NCI-H1105 (cell line): ENCODE data around the gene NNMT.
"Not testable (repeated sequence)": the region's sequence is repeated elsewhere in the genome, so short reads cannot be mapped to it uniquely, and the experiment has no call there.

Experiments used
- DNase-seq: peaks from one replicate; lab custom pipeline; 2025; lab: John Stamatoyannopoulos, UW

Gene NNMT

DNA sequence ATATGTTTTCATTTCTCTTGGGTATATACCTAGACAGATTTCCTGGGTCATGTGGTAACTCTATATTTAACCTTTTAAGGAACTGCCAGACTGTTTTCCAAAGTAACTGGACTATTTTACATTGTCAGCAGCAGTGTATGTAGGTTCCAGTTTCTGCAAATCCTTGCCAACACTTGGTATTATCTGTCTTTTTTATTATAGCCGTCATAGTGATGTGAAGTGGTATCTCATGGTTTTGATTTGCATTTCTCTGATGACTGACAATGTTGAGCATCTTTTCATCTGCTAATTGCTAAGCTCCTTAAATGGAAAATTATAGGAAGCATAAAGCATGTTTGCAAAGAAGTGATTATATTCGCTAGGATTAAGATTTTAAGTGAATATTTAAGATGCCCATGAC, 13.9 kb downstream of the NNMT start:
- DNase-seq, result no peak

DNA sequence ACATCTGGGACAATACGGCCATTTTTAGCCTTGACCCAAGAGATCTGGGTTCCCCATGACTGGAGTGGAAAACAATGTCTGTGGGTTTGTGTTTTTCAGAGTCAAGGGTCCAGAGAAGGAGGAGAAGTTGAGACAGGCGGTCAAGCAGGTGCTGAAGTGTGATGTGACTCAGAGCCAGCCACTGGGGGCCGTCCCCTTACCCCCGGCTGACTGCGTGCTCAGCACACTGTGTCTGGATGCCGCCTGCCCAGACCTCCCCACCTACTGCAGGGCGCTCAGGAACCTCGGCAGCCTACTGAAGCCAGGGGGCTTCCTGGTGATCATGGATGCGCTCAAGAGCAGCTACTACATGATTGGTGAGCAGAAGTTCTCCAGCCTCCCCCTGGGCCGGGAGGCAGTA, 15.7 kb downstream of the NNMT start:
- DNase-seq, result no peak

DNA sequence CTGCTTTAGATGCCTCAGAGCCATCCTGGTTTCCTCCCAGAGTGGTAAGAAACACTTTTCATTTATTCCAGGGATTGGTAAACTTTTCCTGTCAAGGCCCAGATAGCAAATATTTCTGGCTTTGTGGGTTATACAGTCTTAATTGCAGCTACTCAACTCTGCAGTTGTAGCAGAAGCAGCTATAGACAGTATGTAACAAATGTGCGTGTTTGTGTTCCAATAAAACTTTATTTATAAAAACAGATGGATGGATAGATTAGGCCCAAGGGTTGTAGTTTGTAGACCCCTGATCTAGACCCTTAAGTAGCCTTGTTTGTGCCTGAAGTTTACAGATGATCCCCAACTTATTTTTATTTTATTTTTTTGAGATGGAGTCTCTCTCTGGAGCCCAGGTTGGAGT, 17.9 kb downstream of the NNMT start:
- DNase-seq, result no peak

DNA sequence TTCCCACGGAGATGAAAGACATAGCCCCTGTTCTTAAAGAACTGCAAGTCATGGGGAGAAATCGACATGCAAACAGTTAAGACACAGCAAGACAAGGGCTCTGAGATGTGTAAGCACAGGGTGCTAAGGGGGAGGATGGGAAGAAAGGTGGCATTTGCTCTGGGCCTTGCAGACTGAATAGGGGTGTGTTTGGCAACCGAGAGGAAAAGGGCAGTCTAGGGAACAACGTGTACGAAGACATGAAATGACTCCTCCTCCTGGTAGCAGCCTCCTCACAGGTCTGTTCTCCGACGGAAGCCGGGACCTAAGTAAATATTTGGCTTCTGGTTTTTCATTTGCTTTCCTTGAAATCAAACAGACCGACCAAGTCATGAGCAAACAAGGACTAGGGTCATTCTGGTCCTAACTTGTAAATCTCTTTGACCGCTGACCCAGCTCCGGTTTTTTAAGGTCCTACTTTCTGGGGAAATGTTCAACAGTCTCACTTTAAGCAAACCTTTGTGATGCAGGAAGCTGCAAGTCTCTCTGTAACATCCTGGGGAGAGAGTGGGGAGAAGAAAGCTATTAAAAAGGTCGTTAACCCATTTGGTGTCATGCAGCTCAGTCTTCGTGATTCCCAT, 19.7 kb downstream of the NNMT start:
- no peak for DNase-seq

DNA sequence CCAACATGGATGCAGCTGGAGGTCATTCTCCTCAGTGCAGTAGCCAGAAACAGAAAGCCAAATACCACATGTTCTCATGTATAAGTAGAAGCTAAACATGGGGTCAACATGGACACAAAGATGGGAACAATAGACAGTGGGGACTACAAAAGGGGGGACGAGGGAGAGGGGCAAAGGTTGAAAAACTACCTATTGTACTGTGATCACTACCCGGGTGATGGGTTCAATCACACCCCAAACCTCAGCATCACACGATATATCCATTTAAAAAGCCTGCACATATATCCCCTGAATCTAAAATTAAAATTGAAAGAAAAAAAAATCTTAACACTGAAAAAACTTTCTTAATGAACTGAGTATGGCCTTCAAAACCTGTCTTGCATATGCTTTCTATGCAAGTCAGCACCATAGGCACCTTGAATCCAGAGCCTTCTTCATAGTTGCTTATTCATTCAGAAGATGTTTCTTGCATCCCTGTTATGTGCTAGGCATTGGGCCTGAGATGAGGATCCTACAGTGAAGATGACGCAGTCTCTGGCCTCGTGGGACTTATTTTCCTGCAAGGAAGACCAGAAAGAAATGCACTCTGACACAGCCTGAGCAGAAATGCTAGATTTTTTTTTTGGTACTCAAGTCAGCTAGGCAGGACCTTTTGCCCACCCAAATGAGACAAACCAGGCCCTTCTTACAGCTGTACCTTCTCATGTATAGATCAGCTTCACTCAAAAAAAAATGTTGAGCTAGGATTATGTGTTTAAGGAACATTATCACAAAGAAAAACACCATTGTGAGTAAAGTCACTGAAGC, 21.0 kb downstream of the NNMT start:
- no peak for DNase-seq

DNA sequence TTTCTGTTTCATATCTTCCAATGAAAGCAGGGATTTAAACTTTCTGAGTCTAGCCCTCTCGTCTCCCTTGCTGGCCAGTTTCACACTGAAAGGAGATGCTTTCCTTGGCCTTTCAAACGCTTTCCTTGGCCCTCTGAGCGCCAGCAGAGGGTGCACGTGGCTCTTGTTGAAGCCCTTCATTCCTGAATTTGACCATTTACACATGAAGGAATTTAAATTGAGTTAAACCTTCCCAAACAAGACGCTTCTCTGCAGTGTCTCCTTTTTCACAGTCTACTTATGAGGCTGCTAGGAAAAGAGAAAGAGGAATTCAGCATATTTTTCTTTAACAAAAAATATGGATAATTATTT, 21.6 kb downstream of the NNMT start:
- DNase-seq, result no peak

DNA sequence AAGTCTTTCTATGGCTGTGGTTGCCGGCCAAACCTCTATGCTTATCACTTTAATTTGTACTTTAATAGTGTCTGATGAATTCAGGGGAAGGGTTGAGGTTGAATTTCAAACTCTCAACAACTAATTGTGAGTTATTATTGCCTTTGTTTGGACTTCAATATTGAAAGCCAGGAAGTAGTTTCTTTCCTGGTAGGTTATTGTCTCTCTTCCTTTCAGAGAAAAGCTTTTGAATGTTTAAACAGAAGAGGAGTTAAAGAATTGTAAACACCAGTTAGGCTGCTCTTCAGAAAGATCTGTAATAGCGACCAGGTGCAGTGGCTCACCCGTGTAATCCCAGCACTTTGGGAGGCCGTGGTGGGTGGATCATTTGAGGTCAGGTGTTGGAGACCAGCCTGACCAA, 22.2 kb downstream of the NNMT start:
- peak; percentile 59 for DNase-seq

DNA sequence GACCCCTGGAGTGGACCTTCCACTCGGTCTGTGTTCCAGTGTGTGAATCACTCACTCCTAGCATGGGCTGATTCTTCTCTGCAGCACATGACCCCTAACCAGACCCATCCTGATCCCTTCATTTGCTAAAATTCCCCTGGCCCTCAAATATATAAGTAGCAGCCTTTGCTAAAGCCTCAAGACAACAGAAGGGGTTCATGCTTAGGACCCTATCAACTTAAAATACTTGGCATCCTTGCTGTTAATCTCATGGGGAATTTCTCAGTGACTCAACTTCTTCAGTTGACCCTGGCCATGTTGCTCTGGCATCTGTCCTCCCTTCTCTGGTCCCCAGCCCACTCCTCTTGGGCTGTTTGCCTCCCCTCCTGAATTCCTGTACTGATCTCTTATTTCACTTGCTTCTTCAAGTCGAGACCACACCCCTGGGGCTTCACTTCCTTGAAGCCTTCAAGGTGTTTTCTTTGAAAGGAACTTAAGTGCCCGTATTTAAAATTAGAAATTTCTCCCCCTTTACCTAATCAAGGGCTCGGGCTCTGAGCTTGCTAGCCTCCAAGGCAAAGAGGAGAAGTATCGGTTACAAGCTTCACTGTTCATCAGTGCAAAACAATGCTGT, 23.6 kb downstream of the NNMT start:
- DNase-seq, result no peak

DNA sequence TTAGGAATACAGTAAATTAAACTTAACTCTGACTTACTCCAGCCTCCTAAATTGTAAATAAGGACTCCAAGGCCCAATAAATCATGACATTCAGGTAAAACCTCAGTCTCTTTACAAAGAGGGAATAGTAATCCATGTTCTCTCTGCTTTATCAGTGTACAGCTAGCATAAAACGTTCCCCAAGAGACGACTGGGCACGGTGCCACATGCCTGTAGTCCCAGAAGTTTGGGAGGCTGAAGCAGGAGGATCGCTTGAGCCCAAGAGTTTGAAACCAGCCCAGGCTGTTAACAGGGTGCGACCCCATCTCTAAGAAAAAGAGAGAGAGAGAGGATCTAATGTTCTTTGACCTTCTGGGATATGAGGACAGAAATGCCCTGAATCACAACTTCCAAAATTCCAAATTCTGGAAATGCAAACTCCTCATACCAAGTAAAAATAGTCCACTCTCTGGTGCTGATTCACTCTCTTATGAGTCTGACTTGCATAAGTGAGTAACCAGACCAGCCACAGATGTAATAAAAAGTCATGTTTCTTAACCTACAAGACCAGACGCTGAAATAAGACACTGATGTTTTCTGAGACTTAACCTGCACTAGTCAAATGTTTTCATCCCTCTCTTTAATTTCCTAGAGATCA, 25.5 kb downstream of the NNMT start:
- no peak for DNase-seq

DNA sequence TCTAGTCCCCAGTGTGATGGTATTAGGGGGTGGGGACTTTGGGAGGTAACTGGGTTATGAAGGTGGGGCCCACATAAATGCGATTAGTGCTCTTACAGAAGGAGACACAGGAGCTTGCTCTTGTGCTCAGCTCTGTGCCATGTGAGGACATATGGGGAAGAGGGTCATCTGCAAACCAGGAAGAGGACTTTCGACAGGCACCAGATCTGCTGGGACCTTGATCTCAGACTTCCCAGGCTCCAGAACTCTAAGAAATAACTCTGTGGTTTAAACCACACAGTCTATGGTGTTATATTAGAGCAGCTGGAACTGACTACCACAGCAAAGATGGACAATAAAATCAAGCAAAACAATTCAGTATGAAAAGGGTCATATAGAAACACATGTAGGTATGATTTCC, 26.7 kb downstream of the NNMT start:
- no peak for DNase-seq

DNA sequence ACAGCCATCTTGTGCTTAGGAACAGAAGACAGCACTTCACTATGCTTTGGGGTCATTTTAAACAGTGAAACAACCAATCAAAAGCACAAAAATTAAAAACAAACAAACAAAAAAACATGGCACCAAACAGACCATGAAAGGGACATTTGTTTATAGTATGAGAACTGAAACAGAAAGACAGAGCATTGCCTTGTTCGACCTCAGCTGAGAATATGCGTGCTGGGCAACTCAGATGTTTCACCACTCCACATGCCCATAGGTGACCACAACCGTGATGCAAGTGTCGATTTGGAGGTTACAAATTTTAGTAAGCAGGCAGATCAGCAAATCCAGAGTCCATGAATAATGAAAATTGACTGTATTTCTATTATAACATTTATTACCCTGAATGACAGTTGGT, 30.0 kb downstream of the NNMT start:
- DNase-seq, result no peak

DNA sequence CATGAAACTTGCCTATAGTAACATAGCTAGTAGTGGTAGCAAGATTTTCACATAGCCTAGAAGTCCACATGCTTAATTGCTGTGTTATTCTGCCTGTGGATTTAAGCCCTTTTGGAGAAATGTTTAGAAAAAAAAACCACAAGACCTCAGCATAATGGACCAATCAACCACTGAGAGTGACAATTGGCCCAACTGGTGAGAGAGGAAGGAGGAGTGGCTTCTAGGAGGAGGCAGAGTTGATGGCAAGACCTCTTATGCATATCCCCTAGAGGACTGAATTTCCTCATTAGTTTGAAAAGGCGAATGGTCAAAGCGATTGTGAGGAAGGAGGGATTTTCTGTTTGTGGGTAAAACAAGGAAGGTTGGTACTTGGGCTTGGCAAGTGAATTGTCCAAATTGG, 30.6 kb downstream of the NNMT start:
- DNase-seq, result no peak

DNA sequence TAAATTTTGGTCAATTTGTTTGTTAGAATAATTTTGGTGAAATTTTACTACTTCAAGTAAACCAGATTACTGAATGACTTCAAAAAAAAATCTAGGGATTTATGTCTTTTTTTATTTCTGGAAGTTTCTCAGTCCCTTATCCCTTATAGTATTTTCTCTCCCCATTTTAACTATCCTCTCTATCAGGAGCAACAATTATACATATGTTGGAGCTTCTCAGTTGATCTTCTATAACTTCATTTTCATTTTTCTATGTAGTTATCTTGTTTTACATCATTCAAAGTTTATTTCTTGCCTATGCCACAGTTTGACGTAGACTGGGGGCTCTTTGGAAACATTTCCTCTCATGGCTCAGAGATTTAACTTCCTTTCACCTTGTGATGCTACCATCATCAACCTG, 34.2 kb downstream of the NNMT start:
- no peak for DNase-seq

DNA sequence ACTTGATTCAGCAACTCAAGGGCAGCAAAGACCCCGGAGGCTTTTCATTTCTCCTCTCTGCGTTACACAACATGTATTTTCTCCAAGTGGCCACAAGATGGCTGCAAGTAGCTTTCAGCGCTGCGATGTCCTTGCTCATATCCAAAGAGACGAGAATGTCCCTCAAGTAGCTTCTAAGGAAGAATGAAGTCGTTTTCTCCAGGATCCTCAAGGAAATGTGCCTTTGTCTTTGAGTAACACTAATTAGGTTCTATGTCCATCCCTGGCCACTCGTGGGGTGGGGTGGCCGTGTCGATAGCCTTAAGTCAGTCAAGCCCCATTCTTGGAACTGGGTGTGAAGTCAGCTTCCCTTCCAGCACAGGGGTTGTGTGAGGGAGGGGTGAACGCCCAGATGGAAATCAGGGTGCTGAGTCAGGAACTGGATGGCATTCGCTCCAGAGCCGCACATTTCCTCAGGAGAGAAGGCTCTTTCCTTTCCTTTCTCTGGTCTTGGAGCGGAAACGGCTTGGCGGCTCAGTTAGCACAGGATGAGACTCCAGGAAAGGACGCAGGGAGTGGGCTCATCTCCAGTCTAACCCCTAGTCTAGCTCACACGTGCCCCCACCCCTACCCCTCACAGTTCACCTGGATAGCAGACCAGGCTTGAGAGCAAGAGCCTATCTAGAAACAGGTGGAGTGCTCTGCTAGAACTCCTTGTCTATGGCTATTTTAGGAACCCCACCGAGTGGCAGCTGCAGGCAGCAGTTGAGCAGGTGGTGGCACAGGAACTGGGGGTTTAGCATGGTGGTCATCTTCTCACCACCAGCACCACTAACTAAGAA, 44.3 kb downstream of the NNMT start:
- peak; percentile 65 for DNase-seq

DNA sequence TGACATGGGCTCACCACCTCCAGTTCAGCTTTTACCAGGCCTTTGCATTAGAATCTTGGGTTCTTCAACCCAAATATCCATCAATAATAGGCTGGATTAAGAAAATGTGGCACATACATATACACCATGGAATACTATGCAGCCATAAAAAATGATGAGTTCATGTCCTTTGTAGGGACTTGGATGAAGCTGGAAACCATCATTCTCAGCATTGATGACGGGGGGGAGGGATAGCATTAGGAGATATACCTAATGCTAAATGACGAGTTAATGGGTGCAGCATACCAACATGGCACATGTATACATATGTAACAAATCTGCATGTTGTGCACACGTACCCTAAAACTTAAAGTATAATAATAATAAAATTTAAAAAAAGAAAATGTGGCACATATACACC, 45.5 kb downstream of the NNMT start:
- not testable (repeated sequence) for DNase-seq

DNA sequence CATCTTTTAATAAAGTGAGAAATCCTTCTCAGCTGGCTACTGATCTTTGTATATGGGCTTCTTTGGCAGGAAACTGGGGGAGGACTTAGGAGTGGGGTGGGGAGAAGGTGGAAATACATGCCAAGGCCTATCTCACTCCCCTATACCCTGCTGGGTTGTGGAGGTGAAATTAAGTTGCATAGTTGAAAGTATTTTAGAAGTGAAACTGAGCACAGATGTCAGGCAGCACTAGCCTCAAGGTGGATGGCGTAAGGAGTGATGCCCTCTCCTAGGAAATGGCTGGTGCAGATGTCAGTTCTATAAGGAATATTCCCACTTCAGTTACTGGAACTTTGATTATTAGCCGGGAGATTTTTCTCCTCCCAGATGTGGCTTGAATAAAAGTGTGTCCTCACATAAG, 46.3 kb downstream of the NNMT start:
- no peak for DNase-seq

DNA sequence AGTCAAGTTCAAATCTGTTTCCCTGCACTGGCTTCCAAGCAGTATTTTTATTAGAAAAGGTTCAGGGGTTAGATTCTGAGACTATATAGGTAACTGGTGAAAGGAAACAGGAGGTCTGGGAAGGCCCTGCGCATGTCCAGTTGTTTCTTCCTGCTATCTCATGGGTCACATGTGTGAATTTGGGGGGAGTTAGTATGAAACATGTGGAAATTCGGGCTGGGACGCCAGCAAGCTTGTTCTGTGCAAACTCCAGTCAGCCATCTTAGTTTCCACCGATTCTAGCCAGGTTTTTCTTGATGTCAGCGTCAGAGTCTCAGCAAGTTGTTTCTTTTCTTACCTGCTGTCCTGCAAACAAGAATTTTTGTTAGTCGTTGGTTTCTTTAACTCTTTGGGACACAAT, 46.8 kb downstream of the NNMT start:
- DNase-seq, result no peak

DNA sequence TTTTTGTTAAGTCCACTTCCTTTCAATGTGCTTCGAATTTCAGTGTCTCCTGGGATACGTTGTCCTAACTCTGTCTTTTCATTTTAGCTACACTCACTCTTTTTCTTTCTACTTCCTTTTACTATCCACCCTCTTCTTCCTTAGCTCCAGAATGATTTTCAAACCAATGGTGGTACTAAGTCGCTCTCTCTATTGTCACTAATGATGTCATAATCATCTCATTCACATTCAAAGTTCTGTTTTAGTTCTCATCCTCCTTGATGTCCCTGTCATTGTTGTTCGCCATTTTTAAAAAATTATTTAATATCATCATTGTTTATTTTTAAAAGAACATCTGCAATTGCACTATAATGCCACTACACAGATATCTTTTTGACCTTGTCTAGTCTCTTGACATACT, 47.3 kb downstream of the NNMT start:
- DNase-seq, result no peak

DNA sequence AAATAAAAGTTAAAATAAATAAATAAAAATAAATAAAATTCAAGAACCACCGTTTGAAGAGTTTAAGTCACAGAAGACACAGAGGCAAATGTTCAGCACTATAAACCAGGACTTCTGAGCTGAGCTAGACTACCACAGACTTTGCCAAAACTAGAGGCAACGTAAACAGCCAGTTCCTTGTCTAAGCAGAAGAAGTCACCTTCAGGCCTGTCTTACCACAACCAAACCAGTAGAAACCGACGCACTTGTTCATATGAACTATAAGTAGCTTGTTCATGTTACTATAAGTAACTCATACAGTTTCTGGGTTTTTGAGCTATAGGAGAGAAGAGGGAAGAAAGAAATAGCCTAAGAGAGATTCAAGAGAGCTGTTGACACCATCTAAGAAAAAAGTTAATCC, 48.3 kb downstream of the NNMT start:
- DNase-seq, result no peak

DNA sequence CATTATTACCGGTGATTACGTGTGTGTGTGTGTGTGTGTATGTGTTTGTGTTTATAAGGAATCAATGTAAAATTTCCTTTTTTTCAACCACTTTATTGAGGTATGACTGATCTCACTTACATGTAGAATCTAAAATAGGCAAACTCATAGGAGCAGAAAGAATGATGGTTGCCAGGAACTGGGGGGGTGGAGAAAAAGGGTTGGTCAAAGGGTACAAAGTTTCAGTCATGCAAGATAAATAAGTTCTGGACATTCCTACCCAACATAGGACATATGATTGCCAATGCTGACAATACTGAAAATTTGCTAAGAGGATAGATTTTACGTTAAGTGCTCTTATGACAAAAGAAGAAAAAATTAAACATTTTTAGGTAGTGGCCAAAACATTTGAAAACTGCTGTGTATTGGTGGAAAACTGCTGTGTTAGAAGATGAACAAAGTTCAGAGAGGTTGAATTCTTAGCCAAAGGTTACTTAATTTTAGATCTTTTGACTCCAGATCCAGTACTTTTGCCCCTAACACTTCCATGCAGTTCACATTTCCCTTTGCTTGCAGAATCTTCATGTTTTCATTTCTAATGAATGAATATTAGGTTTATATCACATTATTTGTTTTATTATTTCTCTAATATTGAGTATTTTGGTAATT, 49.5 kb downstream of the NNMT start:
- DNase-seq, result no peak

DNA sequence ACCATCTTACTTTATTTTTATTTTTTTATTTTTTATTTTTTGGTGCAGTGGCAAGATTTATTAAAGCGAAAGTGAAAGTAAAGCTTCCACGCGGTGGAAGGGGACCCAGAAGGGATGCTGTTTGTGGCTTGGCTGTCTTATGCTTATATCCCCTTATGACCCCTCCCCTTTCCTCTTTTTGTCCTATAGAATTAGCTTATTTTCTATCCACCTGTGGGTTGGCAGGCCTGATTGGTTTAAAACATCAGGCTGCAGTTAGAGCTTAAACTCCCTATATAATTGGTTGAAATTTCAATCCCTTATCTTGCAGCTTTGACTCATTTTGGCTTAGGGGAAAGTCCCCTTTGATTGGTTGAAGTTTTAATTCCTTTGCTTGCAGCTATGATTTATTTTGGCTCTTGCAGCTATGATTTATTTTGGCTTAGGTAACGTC, 50.5 kb downstream of the NNMT start:
- no peak for DNase-seq
